ENCODE results near the gene TRIM61.
"Not testable (repeated sequence)": the region's sequence is repeated elsewhere in the genome, so short reads cannot be mapped to it uniquely, and the experiment has no call there.

Gene TRIM61

DNA sequence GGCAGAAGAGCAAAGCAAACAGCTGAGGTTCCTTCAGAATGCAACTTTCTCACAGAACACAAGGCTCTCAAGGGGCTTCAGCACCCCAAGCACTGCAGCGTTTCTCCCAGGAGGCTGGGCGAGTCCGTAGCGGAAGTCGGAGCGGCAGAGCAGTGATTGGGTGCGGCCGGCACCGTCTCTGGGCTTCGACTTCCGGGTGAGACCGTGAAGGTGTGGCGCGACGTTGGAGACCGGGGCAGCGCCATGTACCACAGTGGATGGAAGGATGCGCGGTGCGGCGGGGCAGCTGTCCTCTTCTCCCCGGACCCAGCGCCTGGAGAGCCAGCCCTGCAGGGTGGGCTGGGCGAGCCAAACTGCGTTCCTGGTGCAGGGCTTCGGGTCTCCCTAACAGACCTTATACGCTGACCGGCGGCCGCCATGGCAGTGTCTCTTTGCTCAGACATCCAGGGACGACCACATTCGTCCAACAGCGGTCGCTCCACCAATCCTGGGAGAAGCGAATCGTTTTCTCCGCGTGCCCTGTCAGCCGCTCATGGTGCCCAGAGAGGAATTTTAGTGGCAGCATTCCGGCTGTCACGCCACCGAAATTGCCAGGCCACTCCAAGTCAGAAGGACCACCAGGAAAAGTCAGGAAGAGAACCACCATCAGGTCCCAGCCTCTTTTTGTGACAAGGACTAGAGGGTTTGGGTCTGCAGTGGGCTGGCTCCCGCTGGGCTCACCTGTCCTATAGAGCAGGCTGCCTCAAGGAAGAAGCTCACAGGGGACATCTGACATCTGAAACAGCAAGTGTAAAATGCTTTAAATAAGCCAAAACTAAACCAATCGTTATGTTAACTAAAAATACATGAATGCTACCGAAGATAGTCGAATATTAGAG lies 20.5 kb downstream of the TRIM61 start:
- peak; percentile 42 to 51 for DNase-seq (ENCODE audit: low read depth in 2 of 2, low spot score in 1 of 2)

DNA sequence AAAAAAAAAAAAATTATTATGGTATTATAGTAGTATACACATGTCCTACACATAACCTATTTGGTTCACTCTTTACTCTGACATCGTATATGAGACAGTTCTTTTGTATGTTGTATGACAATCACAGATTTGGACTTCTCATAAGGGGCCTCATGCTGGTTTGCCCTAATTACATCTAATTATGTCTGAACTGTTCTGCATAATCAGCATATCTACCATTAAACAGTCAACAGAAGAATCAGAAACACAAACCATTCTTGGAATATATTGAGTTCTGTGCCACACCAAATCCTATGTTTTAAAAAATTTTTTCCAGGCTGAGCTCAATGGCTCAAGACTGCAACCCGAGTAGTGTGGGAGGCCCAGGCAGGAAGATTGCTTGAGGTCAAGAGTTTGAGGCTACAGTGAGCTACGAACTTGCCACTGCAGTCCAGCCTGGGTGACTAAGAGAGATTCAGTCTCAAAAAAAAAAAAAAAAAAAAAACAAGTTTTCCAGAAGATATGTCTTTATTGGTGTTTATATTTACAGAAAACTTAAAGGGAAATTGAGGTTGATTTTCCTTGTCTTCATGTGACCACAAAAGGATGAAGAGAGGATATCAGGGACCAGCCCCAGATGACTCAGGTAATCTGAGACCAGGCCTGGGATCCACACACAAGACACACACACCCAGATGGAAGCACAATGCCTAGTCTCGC lies 22.2 kb downstream of the TRIM61 start:
- DNase-seq (ENCODE audit: low read depth in 2 of 2, low spot score in 1 of 2) = no peak

GRCh38 chr4:164952551-164952950 lies 24.9 kb downstream of the TRIM61 start:
- no peak for DNase-seq (ENCODE audit: low read depth in 2 of 2, low spot score in 1 of 2)

DNA sequence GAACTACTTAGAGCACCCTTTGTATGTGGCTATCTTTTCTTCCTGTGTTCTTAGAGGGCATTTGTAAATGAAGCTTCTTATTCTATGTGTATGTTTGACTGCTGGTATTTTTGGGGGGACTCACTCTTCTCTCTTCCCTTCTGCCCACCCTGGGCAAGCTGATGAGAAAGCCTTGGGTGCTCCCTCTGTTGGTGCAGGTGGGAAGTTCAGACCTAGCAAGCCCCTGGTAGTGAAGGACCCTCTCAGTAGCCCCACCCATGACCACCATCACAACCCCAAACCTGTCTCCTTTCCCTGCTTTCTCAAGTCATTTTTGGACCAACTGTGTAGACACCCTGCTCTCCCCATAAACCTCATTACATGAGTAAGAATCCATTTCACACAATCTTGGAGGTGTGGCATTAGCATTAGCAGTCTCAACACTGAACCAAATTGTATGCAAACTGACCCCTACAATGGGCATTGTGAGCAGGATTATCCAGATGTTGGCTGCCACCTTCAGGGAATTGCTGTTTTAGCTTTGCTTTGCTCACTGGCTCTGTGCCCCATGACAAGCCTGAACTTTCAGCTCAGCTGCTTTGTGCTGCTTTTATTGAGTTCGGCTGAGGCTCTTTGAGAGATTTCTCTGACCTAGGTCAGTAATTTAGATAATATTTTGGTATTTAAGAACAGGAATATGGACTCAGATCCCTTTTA lies 27.9 kb downstream of the TRIM61 start:
- DNase-seq (ENCODE audit: low read depth in 2 of 2, low spot score in 1 of 2) = no peak

- DNase-seq (ENCODE audit: low read depth in 2 of 2, low spot score in 1 of 2) = no peak
Observed at GRCh38 chr4:164948975-164949374, 28.5 kb downstream of the TRIM61 start.

DNA sequence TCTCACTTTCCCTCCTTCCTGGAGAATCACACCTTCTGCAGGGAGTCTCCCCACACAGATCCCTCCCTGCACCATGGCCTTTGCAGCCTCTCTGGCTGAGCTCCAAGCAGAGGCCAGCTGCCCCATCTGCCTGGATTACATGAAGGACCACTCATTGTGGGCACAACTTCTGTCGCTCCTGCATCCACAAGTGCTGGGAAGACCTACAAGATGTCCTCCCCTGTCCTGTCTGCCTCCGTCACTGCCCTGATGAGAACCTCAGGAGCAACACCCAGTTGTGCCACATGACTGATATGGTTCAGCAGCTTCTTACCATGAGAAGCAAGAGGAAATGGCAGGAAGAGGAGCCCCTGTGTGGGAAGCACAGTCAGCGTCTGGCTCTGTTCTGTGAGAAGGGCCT lies 29.5 kb downstream of the TRIM61 start:
- not testable (repeated sequence) for DNase-seq (ENCODE audit: low read depth in 2 of 2, low spot score in 1 of 2)

DNA sequence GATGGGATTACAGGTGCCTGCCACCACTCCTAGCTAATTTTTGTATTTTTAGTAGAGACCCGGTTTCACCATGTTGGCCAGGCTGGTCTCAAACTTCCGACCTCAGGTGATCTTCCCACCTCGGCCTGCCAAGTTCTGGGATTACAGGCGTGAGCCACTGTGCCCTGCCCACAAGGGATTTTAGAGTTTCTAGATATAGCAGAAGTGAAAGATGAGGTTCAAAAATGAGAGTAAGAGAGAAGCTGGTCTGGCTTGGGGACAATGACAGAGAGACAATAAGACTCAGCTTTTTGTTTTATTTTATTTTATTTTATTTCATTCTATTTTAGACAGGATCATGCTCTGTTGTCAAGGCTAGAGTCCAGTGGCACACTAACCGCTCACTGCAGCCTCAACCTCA lies 30.6 kb downstream of the TRIM61 start:
- DNase-seq (ENCODE audit: low read depth in 2 of 2, low spot score in 1 of 2) = no peak

DNA sequence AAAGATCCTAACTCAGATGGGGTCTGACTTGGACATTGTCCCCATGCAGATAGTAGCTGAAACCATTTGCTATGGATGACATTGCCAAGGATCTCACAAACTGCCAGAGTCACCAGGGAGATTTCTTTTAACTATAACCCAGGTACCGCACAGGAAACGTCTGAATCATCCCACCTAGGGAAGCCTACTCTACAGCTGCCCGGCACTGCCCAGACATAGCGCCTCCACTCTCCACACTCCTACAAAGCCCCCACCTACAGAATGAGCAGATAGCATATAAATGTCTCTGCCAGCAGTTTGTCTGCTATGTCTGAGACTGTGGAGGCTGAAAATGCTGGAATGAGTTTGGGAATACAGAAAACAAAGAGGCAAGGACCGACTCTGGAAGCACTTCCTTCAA lies 32.3 kb downstream of the TRIM61 start:
- no peak for DNase-seq (ENCODE audit: low read depth in 2 of 2, low spot score in 1 of 2)

DNA sequence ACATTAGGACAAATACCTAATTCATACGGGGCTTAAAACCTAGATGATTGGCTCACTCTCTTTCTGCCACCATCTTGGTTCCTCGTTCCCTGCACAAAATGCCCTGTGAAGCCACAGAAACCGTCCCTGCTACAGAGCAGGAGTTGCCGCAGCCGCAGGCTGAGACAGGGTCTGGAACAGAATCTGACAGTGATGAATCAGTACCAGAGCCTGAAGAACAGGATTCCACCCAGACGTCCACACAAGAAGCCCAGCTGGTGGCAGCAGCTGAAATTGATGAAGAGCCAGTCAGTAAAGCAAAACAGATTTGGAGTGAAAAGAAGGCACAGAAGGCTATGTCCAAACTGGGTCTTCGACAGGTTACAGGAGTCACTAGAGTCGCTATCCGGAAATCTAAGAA lies 34.3 kb downstream of the TRIM61 start:
- no peak for DNase-seq (ENCODE audit: low read depth in 2 of 2, low spot score in 1 of 2)

GRCh38 chr4:164937576-164938270 lies 39.7 kb downstream of the TRIM61 start:
- DNase-seq (ENCODE audit: low read depth in 2 of 2, low spot score in 1 of 2) = no peak

- not testable (repeated sequence) for DNase-seq (ENCODE audit: low read depth in 2 of 2, low spot score in 1 of 2)
Observed at GRCh38 chr4:164935865-164936606, 41.4 kb downstream of the TRIM61 start.

GRCh38 chr4:164935363-164935762 lies 42.1 kb downstream of the TRIM61 start:
- no peak for DNase-seq (ENCODE audit: low read depth in 2 of 2, low spot score in 1 of 2)

GRCh38 chr4:164933244-164933643 lies 44.2 kb downstream of the TRIM61 start:
- no peak for DNase-seq (ENCODE audit: low read depth in 2 of 2, low spot score in 1 of 2)

GRCh38 chr4:164931551-164932324 lies 45.7 kb downstream of the TRIM61 start:
- DNase-seq (ENCODE audit: low read depth in 2 of 2, low spot score in 1 of 2) = no peak

DNA sequence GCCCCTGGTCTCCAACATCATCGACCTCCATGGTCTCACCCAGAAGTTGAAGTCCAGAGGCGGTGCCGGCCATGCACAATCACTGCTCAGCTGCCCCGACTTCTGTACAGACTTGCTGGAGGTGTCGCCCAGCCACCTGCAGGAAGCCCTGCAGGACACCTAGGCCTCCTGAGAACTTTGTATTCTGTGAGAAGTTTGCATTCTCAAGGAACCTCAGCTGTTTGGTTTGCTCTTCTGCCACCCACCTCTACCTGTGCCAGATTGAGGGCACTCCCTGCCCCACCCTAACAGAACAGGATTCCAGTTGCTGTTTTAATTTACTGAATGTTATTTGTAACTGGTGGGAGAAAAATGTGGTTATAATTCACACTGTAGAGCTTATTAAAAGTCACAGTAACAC lies 46.8 kb downstream of the TRIM61 start:
- no peak for DNase-seq (ENCODE audit: low read depth in 2 of 2, low spot score in 1 of 2)

GRCh38 chr4:164927101-164927500 lies 50.4 kb downstream of the TRIM61 start:
- DNase-seq (ENCODE audit: low read depth in 2 of 2, low spot score in 1 of 2) = not testable (repeated sequence)

DNA sequence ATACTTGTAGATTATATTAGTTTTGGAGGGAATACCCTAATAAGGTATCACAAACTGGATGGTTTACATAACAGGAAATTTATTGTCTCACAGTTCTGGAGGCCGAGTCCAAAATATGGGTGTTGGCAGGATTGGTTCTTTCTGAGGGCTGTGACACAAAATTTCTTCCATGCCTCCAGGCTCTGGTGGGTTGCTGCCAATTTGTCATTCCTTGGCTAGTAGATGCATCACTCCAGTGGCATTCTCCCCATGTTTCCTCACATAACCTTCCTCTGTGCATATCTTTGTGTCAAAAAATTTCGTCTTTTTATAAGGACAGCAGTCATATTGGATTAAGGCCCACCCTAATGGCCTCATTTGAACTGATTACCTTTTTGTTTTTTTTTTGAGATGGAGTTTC lies 51.2 kb downstream of the TRIM61 start:
- DNase-seq (ENCODE audit: low read depth in 2 of 2, low spot score in 1 of 2) = no peak

GRCh38 chr4:164924670-164925238 lies 52.7 kb downstream of the TRIM61 start:
- no peak for DNase-seq (ENCODE audit: low read depth in 2 of 2, low spot score in 1 of 2)

DNA sequence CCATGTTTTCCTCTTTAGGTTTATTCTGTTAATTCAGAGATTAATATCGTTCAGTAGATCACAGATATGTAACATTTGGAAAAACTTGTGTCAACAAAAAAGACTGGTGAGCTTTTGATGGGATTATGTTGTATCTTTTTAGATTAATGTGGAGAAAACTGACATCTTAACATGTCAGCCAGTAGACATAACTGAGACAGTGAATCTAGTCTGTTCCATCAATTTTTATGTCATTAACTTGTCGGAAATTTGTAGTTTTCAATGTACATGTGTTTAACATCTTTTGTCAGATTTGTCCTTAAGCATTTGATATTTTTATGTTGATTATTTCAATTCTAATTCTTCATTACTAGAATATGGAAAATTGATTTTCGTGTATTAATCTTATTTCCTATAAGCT lies 58.5 kb downstream of the TRIM61 start:
- DNase-seq (ENCODE audit: low read depth in 2 of 2, low spot score in 1 of 2) = no peak
